Measurements from ENCODE around the gene COL6A3. TPM values are rescaled to one million over a fixed set of nuclear protein-coding genes. Genes with fewer than 3 reads are reported as not detected.

COL6A3 gene
- total and polyA plus RNA-seq, 7 experiments from 2014 or later: 0.02 to 3.1 (median 2.2) TPM

- Histone ChIP-seq H3K27ac (ENCODE audit: low read depth, low read length) (no peak overlapping the region), H3K36me3 (ENCODE audit: control insufficient read depth in 2 of 3, insufficient read depth in 3 of 3, low read length in 3 of 3) (no peaks in the 10 kb centered on the region), H3K4me1 (ENCODE audit: control insufficient read depth in 2 of 2, insufficient read depth in 2 of 2, low read length in 2 of 2) (no peaks in the 10 kb centered on the region), H3K4me3 (ENCODE audit: low read length) (no peak overlapping the region), H3K9me3 (ENCODE audit: control insufficient read depth in 2 of 3, low read length in 3 of 3) (no peaks in the 10 kb centered on the region), H3K27me3 (ENCODE audit: control insufficient read depth in 2 of 2, insufficient read depth in 2 of 2, low read length in 2 of 2) (no peaks in the 10 kb centered on the region)
- Mint-ChIP-seq H3K27ac (no peak overlapping the region), H3K4me3 (no peak overlapping the region), H3K36me3 (peaks cover 0 to 14% (median 4%) of the 10 kb centered on the region in 5 donors), H3K4me1 (no peaks in the 10 kb centered on the region), H3K27me3 (peaks cover 7 to 20% (median 17%) of the 10 kb centered on the region in 5 donors), H3K9me3 (peaks cover 0 to 19% (median 9%) of the 10 kb centered on the region in 11 donors)
- intact Hi-C loops (cut with micrococcal nuclease): no loop called here
- POLR2A ChIA-PET: no interaction called here
- no peak for ATAC-seq
- no peak for DNase-seq
- CTCF ChIA-PET: no interaction called here
Measured at GRCh38 chr2:237300739-237301138, 113.2 kb downstream of the COL6A3 start.

DNA sequence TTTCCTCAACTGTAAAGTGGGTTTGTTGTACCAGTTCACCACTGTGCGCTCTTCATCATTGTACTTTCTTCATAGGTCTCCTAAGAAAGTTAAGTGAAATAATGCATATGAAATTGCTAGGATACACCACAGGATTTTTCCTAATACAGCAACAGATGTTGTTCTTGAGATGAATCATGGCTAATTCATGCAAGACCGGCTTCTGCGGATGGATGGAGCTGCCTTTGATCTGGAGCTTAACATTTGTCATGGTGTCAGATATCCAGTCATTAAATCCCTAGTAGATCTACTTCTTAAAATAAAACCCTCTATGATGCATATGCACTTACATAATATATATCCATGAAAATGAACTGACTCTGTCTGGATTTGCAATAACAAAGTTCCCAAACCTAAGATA, 114.1 kb downstream of the COL6A3 start:
- DNase-seq (no peak), ATAC-seq (no peak)
- Histone ChIP-seq H3K9me3 (ENCODE audit: control insufficient read depth in 2 of 3, low read length in 3 of 3) (no peaks in the 10 kb centered on the region), H3K27me3 (ENCODE audit: control insufficient read depth in 2 of 2, insufficient read depth in 2 of 2, low read length in 2 of 2) (no peaks in the 10 kb centered on the region), H3K27ac (ENCODE audit: low read depth, low read length) (no peak overlapping the region), H3K4me3 (ENCODE audit: low read length) (no peak overlapping the region), H3K4me1 (ENCODE audit: control insufficient read depth in 2 of 2, insufficient read depth in 2 of 2, low read length in 2 of 2) (no peaks in the 10 kb centered on the region), H3K36me3 (ENCODE audit: control insufficient read depth in 2 of 3, insufficient read depth in 3 of 3, low read length in 3 of 3) (no peaks in the 10 kb centered on the region)
- Mint-ChIP-seq H3K27ac (no peak overlapping the region), H3K36me3 (peaks cover 0 to 12% (median 4%) of the 10 kb centered on the region in 5 donors), H3K4me1 (no peaks in the 10 kb centered on the region), H3K9me3 (peaks cover 0 to 19% (median 9%) of the 10 kb centered on the region in 11 donors), H3K4me3 (no peak overlapping the region), H3K27me3 (peaks cover 7 to 27% (median 17%) of the 10 kb centered on the region in 5 donors)
- ChIA-PET POLR2A (no interaction called here), CTCF (no interaction called here)
- intact Hi-C loops (cut with micrococcal nuclease): no loop called here

- no peaks in the 10 kb centered on the region for H3K27me3 ChIP-seq (ENCODE audit: control insufficient read depth in 2 of 2, insufficient read depth in 2 of 2, low read length in 2 of 2)
- H3K9me3 Mint-ChIP-seq: peaks cover 0 to 13% (median 6%) of the 10 kb centered on the region in 11 donors
- ChIA-PET CTCF (no interaction called here), POLR2A (no interaction called here)
- ATAC-seq: no peak
- H3K27me3 Mint-ChIP-seq: peaks cover 11 to 34% (median 19%) of the 10 kb centered on the region in 5 donors
- H3K27ac Mint-ChIP-seq: no peak overlapping the region
- no peak overlapping the region for H3K4me3 ChIP-seq (ENCODE audit: low read length)
- intact Hi-C loops (cut with micrococcal nuclease): no loop called here
- H3K9me3 ChIP-seq (ENCODE audit: control insufficient read depth in 2 of 3, low read length in 3 of 3): no peaks in the 10 kb centered on the region
- peaks cover 0 to 7% (median 4%) of the 10 kb centered on the region in 5 donors for H3K36me3 Mint-ChIP-seq
- no peak overlapping the region for H3K27ac ChIP-seq (ENCODE audit: low read depth, low read length)
- H3K36me3 ChIP-seq (ENCODE audit: control insufficient read depth in 2 of 3, insufficient read depth in 3 of 3, low read length in 3 of 3): no peaks in the 10 kb centered on the region
- no peak overlapping the region for H3K4me3 Mint-ChIP-seq
- H3K4me1 Mint-ChIP-seq: no peaks in the 10 kb centered on the region
- H3K4me1 ChIP-seq (ENCODE audit: control insufficient read depth in 2 of 2, insufficient read depth in 2 of 2, low read length in 2 of 2): no peaks in the 10 kb centered on the region
- no peak for DNase-seq
Measured at GRCh38 chr2:237298151-237299118, 115.5 kb downstream of the COL6A3 start.

GRCh38 chr2:237297421-237298150, 116.4 kb downstream of the COL6A3 start:
- no peaks in the 10 kb centered on the region for H3K4me1 Mint-ChIP-seq
- no peak overlapping the region for H3K4me3 ChIP-seq (ENCODE audit: low read length)
- peaks cover 15 to 41% (median 19%) of the 10 kb centered on the region in 5 donors for H3K27me3 Mint-ChIP-seq
- peaks cover 0 to 2% (median under 1%) of the 10 kb centered on the region in 5 donors for H3K36me3 Mint-ChIP-seq
- H3K27ac Mint-ChIP-seq: no peak overlapping the region
- H3K27ac ChIP-seq (ENCODE audit: low read depth, low read length): no peak overlapping the region
- ATAC-seq: no peak
- ChIA-PET POLR2A (no interaction called here), CTCF (no interaction called here)
- H3K4me3 Mint-ChIP-seq: no peak overlapping the region
- H3K9me3 Mint-ChIP-seq: peaks cover 0 to 12% (median 6%) of the 10 kb centered on the region in 11 donors
- no peaks in the 10 kb centered on the region for H3K27me3 ChIP-seq (ENCODE audit: control insufficient read depth in 2 of 2, insufficient read depth in 2 of 2, low read length in 2 of 2)
- no peaks in the 10 kb centered on the region for H3K36me3 ChIP-seq (ENCODE audit: control insufficient read depth in 2 of 3, insufficient read depth in 3 of 3, low read length in 3 of 3)
- H3K9me3 ChIP-seq (ENCODE audit: control insufficient read depth in 2 of 3, low read length in 3 of 3): no peaks in the 10 kb centered on the region
- DNase-seq: no peak
- intact Hi-C loops (cut with micrococcal nuclease): no loop called here
- H3K4me1 ChIP-seq (ENCODE audit: control insufficient read depth in 2 of 2, insufficient read depth in 2 of 2, low read length in 2 of 2): no peaks in the 10 kb centered on the region

GRCh38 chr2:237296756-237297155, 117.2 kb downstream of the COL6A3 start:
- no peaks in the 10 kb centered on the region for H3K36me3 ChIP-seq (ENCODE audit: control insufficient read depth in 2 of 3, insufficient read depth in 3 of 3, low read length in 3 of 3)
- H3K27me3 ChIP-seq (ENCODE audit: control insufficient read depth in 2 of 2, insufficient read depth in 2 of 2, low read length in 2 of 2): no peaks in the 10 kb centered on the region
- no peak overlapping the region for H3K27ac Mint-ChIP-seq
- no peak overlapping the region for H3K27ac ChIP-seq (ENCODE audit: low read depth, low read length)
- peaks cover 17 to 41% (median 19%) of the 10 kb centered on the region in 5 donors for H3K27me3 Mint-ChIP-seq
- no peaks in the 10 kb centered on the region for H3K9me3 ChIP-seq (ENCODE audit: control insufficient read depth in 2 of 3, low read length in 3 of 3)
- peaks cover 0 to under 1% (median 0%) of the 10 kb centered on the region in 7 donors for H3K4me1 Mint-ChIP-seq
- no peak for ATAC-seq
- intact Hi-C loops (cut with micrococcal nuclease): no loop called here
- no peak for DNase-seq
- CTCF ChIA-PET: no interaction called here
- no peak overlapping the region for H3K4me3 ChIP-seq (ENCODE audit: low read length)
- no peaks in the 10 kb centered on the region for H3K4me1 ChIP-seq (ENCODE audit: control insufficient read depth in 2 of 2, insufficient read depth in 2 of 2, low read length in 2 of 2)
- no peaks in the 10 kb centered on the region for H3K36me3 Mint-ChIP-seq
- POLR2A ChIA-PET: no interaction called here
- no peak overlapping the region for H3K4me3 Mint-ChIP-seq
- H3K9me3 Mint-ChIP-seq: peaks cover 0 to 10% (median 5%) of the 10 kb centered on the region in 11 donors

DNA sequence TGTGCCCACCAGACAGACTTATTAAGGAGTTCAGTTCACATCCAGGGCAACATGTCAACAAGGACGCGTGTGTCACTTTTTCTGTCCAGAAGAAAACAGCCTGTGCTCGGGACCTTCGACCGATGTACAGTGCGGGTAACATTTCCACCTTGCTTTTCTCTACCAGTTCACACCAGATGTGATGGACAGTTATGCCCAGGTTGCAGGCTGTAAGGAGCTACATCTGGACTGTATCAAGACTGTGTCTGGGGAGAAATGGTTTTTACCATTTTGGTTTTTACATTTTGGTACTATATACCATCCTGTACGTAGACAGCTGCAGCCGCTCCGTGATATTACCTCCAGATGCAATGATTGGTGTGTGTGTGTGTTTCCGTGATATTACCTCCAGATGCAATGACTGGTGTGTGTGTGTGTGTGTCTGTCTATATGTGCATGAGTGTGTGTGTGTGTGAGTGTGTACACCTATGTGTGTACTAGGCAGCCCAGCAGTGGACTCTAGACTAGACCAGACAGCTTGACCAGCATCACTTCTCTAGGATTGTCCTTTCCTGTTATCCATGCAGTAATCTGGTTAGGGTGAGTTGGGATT, 118.0 kb downstream of the COL6A3 start:
- Mint-ChIP-seq H3K9me3 (peaks cover 0 to 10% (median 5%) of the 10 kb centered on the region in 11 donors), H3K27me3 (peaks cover 24 to 45% (median 27%) of the 10 kb centered on the region in 5 donors), H3K4me3 (no peak overlapping the region), H3K4me1 (peaks cover 5 to 8% (median 8%) of the 10 kb centered on the region in 7 donors), H3K27ac (no peak overlapping the region), H3K36me3 (no peaks in the 10 kb centered on the region)
- H3K9me3 ChIP-seq (ENCODE audit: control insufficient read depth in 2 of 3, low read length in 3 of 3): no peaks in the 10 kb centered on the region
- intact Hi-C loops (cut with micrococcal nuclease): no loop called here
- no peaks in the 10 kb centered on the region for H3K36me3 ChIP-seq (ENCODE audit: control insufficient read depth in 2 of 3, insufficient read depth in 3 of 3, low read length in 3 of 3)
- ChIA-PET POLR2A (no interaction called here), CTCF (no interaction called here)
- DNase-seq (no peak), ATAC-seq (no peak)
- no peaks in the 10 kb centered on the region for H3K27me3 ChIP-seq (ENCODE audit: control insufficient read depth in 2 of 2, insufficient read depth in 2 of 2, low read length in 2 of 2)
- no peak overlapping the region for H3K27ac ChIP-seq (ENCODE audit: low read depth, low read length)
- H3K4me3 ChIP-seq (ENCODE audit: low read length): no peak overlapping the region
- H3K4me1 ChIP-seq (ENCODE audit: control insufficient read depth in 2 of 2, insufficient read depth in 2 of 2, low read length in 2 of 2): peaks cover 0 to 5% of the 10 kb centered on the region in 2 donors

Measured in naive thymus-derived CD4-positive, alpha-beta T cell (primary cell).